ENCODE data around the gene DLGAP1. TPM values are rescaled to one million over a fixed set of nuclear protein-coding genes. Genes with fewer than 3 reads are reported as not detected.

The DLGAP1 gene
- total RNA-seq, 1 donor from 2014 or later = 11.5 TPM

DNA sequence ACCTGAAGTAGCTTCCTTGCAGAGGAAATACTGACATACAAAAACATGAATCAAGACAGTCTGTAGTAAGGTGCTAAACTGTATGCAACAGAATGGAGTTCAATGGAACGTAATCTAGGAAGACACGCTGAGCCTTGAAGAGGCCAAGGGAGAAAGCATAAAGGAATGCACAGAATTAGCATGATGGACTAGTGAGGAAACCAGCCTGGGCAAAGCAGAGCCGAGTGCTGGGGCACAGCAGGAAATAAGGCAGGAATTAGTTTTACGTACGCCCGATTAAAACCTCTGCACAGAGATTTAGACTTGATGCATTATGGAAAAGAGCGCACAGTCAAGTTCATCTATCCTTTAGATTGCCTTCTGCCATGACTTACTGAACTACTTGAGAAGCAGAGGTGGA lies 200.3 kb downstream of the DLGAP1 start:
- Mint-ChIP-seq H3K27me3 (ENCODE audit: low read depth) (no peaks in the 10 kb centered on the region), H3K9me3 (no peaks in the 10 kb centered on the region), H3K36me3 (ENCODE audit: low read depth) (no peaks in the 10 kb centered on the region), H3K4me1 (peaks cover 37% of the 10 kb centered on the region), H3K27ac (ENCODE audit: unreplicated experiment) (no peak overlapping the region), H3K4me3 (no peak overlapping the region)
- no peak for TF ChIP-seq CTCF (conservative IDR thresholded peaks at IDR 0.05)
- DNase-seq (ENCODE audit: low read depth, low spot score) = no peak

- Mint-ChIP-seq H3K27ac (ENCODE audit: unreplicated experiment) (no peak overlapping the region), H3K4me1 (peaks cover 51% of the 10 kb centered on the region), H3K36me3 (ENCODE audit: low read depth) (no peaks in the 10 kb centered on the region), H3K27me3 (ENCODE audit: low read depth) (no peaks in the 10 kb centered on the region), H3K9me3 (no peaks in the 10 kb centered on the region), H3K4me3 (no peak overlapping the region)
- no peak for TF ChIP-seq CTCF (conservative IDR thresholded peaks at IDR 0.05)
- DNase-seq (ENCODE audit: low read depth, low spot score) = no peak
Observed at GRCh38 chr18:4252829-4253228, 202.3 kb downstream of the DLGAP1 start.

GRCh38 chr18:4251873-4252272 lies 203.2 kb downstream of the DLGAP1 start:
- Mint-ChIP-seq H3K36me3 (ENCODE audit: low read depth) (no peaks in the 10 kb centered on the region), H3K4me1 (peaks cover 50% of the 10 kb centered on the region), H3K9me3 (no peaks in the 10 kb centered on the region), H3K27ac (ENCODE audit: unreplicated experiment) (no peak overlapping the region), H3K4me3 (no peak overlapping the region), H3K27me3 (ENCODE audit: low read depth) (no peaks in the 10 kb centered on the region)
- TF ChIP-seq CTCF (conservative IDR thresholded peaks at IDR 0.05) = no peak
- no peak for DNase-seq (ENCODE audit: low read depth, low spot score)

DNA sequence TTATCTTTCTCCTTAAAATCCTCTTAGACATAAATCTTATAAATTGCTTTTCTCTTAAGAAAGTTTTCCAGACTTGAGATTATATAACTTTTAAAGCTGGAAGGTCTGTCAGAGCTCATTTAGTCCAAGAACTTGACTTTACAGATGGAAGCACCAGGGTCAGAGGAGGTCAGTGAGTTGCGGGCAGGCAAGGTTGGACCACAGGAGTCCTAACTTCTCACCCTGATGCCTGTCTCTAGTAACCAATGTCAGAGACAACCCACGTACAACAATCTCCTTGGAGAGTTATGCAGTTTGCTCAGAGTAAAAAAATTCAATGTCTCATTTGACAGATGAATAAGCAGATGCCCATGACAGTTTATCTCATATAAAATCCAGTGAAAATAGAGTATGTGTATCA lies 203.9 kb downstream of the DLGAP1 start:
- no peak for DNase-seq (ENCODE audit: low read depth, low spot score)
- no peaks in the 10 kb centered on the region for H3K27me3 Mint-ChIP-seq (ENCODE audit: low read depth)
- H3K9me3 Mint-ChIP-seq = no peaks in the 10 kb centered on the region
- TF ChIP-seq CTCF (conservative IDR thresholded peaks at IDR 0.05) = no peak
- H3K27ac Mint-ChIP-seq (ENCODE audit: unreplicated experiment) = no peak overlapping the region
- H3K4me1 Mint-ChIP-seq = peaks cover 51% of the 10 kb centered on the region
- no peaks in the 10 kb centered on the region for H3K36me3 Mint-ChIP-seq (ENCODE audit: low read depth)
- H3K4me3 Mint-ChIP-seq = no peak overlapping the region

DNA sequence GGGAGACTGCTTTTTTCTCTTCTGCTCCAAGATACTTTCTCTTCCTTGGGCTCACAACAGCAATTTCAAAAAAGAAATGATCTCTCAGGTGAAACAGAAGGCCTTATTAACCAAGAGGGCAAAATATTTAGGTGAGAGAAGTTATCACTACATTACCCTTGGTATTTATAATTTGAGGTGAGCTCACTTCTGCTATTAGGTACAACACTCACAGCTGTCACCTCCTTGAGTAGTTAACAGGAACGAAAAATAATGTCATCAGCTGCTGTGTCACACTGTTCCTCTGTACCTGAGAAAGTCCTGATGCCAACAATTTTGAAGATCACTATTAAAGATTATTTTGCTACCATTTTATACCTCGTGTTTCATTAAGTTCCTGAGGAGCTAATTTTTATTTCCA lies 205.0 kb downstream of the DLGAP1 start:
- H3K4me3 Mint-ChIP-seq = no peak overlapping the region
- H3K4me1 Mint-ChIP-seq = peaks cover 44% of the 10 kb centered on the region
- H3K9me3 Mint-ChIP-seq = no peaks in the 10 kb centered on the region
- no peaks in the 10 kb centered on the region for H3K27me3 Mint-ChIP-seq (ENCODE audit: low read depth)
- no peak for DNase-seq (ENCODE audit: low read depth, low spot score)
- no peak for TF ChIP-seq CTCF (conservative IDR thresholded peaks at IDR 0.05)
- no peaks in the 10 kb centered on the region for H3K36me3 Mint-ChIP-seq (ENCODE audit: low read depth)
- H3K27ac Mint-ChIP-seq (ENCODE audit: unreplicated experiment) = no peak overlapping the region

DNA sequence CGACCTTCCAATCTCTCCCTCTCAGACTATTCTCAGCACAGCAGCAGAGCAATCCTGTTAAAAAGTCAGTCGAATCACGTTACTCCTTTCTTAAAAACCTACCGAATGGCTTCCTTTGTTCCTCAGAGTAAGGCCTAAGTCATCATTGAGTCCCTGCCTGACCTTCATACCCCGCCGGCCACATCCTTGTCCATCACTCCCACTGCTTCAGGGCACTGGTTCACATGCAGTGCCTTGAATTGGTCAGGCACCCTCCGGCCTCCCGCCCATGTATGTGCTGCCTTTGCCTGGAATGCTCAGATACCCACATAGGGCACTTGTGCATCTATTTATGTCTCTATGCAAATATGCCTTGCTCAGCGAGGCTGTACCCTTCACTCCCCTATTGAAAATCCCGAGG lies 206.4 kb downstream of the DLGAP1 start:
- Mint-ChIP-seq H3K4me3 (peak overlapping the region; percentile 1), H3K27me3 (ENCODE audit: low read depth) (no peaks in the 10 kb centered on the region), H3K9me3 (no peaks in the 10 kb centered on the region), H3K4me1 (peaks cover 33% of the 10 kb centered on the region), H3K36me3 (ENCODE audit: low read depth) (no peaks in the 10 kb centered on the region), H3K27ac (ENCODE audit: unreplicated experiment) (peak overlapping the region; percentile 4)
- no peak for TF ChIP-seq CTCF (conservative IDR thresholded peaks at IDR 0.05)
- DNase-seq (ENCODE audit: low read depth, low spot score) = peak; percentile 8
